Mononuclear cell (primary cell): ENCODE measurements around the gene ZGLP1. TPM values are rescaled to one million over a fixed set of nuclear protein-coding genes. Genes with fewer than 3 reads are reported as not detected.

ENCODE experiments used
- H3K27me3 ChIP-seq: 2 replicates; pipeline ENCODE4 v1.6.0; 2011; ENCODE audit warnings: low read length, control low read depth; ENCODE audit not compliant: insufficient read depth
- H3K4me1 ChIP-seq: 2 replicates; pipeline ENCODE4 v1.5.1; 2011; ENCODE audit warnings: mild to moderate bottlenecking, low read length, control low read depth; ENCODE audit not compliant: insufficient read depth
- H3K4me3 ChIP-seq: 2 replicates; pipeline ENCODE4 v1.5.1; 2011; ENCODE audit warnings: mild to moderate bottlenecking, low read length, moderate library complexity
- H3K9me3 ChIP-seq: 2 replicates; pipeline ENCODE4 v1.5.1; 2011; ENCODE audit warnings: low read depth, mild to moderate bottlenecking, control low read depth, low read length
- total RNA-seq: library from RNA; depleted of rRNA; stranded (reverse); fragments of >200 nt; gene quantifications from one replicate; pipeline ENCODE4 v1.2.3, GENCODE V29; 2012

The ZGLP1 gene
- total RNA-seq, 1 donor = 1.6 TPM

DNA sequence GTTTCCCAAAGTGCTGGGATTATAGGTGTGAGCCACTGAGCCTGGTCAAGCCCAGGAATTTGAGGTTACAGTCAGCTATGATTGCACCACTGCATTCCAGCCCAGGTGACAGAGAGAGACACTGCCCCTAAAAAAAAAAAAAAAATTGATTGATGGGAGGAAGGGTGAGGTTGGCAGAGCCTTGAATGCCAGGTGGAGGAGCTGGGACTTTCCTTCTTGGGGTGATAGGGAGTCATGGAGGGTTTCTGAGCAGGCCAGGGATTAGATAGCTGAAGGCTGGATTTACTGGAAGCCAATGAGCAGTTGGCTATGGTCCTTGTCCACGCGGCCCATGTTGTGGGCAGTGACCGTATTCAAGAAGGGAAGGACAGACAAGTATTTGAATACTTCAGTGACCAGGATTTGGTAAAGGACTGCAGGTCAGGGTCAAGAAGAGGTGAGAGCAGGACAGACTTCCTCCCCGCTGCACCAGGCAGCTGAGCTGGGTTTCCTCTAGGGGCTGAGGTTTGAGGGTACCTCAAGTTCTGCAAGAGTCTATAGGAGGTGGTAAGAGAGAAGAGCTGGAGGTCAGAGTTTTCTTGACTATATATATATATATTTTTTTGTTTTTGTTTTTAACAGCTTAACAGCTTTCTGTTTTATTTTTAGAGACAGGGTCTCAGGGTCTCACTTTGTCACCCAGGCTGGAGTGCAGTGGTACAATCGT lies 29.7 kb downstream of the ZGLP1 start:
- peaks cover 7% of the 10 kb centered on the region for H3K4me1 ChIP-seq
- H3K4me3 ChIP-seq = no peak overlapping the region
- no peaks in the 10 kb centered on the region for H3K27me3 ChIP-seq
- no peaks in the 10 kb centered on the region for H3K9me3 ChIP-seq

DNA sequence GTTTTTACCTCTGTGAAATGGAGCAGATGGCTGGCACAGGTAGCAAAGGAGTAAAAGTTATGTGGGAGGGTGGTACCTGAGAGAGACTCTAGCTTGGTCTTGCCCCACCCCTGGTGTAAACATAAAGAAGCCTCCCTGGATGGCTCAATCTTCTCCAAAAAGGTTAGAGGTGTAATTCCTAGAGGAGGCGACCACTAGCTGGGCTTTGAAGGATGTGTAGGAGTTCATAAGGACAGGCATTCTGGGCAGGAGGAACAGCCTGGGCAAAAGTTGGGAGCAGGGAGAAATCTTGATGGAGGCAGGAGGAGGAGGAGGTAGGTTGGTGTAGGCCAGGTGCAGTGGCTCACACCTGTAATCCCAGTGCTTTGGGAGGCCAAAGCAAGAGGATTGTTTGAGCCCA lies 30.7 kb downstream of the ZGLP1 start:
- peaks cover 7% of the 10 kb centered on the region for H3K4me1 ChIP-seq
- no peaks in the 10 kb centered on the region for H3K9me3 ChIP-seq
- H3K27me3 ChIP-seq = no peaks in the 10 kb centered on the region
- H3K4me3 ChIP-seq = no peak overlapping the region

DNA sequence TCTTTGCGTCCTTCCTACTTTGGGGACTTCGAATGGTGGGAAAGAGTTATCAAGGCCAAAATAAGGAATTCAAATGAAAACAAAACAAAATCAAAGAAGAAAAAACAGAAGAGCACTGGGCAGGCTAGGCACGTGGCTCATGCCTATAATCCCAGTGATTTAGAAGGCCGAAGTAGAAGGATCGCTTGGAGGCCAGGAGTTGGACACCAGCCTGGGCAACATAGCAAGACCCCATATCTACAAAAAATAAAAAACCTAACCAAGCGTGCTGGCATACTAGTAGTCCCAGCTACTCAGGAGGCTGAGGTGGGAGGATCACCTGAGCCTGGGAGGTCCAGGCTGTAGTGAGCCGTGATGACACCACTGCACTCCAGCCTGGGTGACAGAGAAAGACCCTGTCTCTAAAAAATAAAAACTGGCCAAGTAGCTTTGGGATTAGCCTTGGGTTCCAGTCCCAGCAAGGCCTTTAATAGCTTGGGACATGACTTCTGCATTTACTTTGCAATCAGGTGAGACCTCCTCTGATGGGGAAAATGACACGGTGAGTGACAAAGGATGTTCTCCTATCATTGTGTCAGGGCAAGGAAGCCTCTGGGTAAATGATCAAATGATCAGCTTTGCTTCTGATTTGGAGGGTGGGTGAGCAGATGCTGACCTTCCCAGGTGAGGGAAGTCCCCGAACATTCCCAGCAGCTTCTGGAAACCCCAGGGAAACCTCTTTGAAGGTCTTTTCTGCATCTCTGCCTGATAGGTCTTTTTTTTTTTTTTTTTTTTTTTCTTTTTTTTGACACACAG lies 31.6 kb downstream of the ZGLP1 start:
- Histone ChIP-seq H3K9me3 (no peaks in the 10 kb centered on the region), H3K27me3 (no peaks in the 10 kb centered on the region), H3K4me3 (no peak overlapping the region), H3K4me1 (peaks cover 8% of the 10 kb centered on the region)

DNA sequence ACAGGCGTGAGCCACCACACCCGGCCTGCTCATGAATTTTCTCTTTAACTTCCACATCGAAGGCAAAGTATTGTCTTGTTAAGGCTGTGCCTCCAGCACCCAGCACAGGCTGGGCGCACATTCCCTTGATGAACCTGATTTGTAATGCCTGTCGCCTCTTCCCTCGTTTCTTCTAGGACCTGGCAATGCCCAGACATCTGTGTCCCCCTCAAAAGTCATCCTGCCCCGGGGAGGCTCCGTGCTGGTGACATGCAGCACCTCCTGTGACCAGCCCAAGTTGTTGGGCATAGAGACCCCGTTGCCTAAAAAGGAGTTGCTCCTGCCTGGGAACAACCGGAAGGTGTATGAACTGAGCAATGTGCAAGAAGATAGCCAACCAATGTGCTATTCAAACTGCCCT lies 35.0 kb downstream of the ZGLP1 start:
- Histone ChIP-seq H3K4me3 (no peak overlapping the region), H3K27me3 (no peaks in the 10 kb centered on the region), H3K4me1 (peaks cover 37% of the 10 kb centered on the region), H3K9me3 (no peaks in the 10 kb centered on the region)

DNA sequence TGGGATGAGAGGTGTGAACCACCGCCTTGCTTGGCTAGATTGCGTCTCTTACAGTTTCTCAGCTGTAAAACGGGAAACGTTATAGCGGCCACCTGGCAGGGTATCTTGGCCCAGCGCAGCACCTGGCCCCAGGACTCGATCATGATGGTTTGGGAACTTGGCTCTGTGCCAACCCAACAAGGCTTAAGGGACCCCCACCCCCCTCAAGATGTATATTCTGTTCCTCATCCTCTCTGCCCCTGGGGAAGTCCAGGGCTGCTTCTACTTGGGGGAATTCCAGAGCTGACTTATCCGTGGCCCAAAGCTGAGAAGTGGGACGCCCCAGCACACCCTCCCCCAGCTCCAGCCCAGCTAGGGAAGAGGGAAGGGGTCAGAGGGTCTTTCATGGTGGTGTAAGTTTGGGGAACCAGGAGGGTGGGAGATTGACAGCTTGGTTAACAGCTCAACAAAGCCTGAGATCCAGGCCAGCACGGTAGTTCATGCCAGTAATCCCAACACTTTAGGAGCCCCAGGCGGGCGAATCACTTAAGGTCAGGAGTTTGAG lies 38.0 kb downstream of the ZGLP1 start:
- peak overlapping the region; percentile 46 for H3K4me3 ChIP-seq
- no peaks in the 10 kb centered on the region for H3K27me3 ChIP-seq
- no peaks in the 10 kb centered on the region for H3K9me3 ChIP-seq
- H3K4me1 ChIP-seq = peaks cover 35% of the 10 kb centered on the region

DNA sequence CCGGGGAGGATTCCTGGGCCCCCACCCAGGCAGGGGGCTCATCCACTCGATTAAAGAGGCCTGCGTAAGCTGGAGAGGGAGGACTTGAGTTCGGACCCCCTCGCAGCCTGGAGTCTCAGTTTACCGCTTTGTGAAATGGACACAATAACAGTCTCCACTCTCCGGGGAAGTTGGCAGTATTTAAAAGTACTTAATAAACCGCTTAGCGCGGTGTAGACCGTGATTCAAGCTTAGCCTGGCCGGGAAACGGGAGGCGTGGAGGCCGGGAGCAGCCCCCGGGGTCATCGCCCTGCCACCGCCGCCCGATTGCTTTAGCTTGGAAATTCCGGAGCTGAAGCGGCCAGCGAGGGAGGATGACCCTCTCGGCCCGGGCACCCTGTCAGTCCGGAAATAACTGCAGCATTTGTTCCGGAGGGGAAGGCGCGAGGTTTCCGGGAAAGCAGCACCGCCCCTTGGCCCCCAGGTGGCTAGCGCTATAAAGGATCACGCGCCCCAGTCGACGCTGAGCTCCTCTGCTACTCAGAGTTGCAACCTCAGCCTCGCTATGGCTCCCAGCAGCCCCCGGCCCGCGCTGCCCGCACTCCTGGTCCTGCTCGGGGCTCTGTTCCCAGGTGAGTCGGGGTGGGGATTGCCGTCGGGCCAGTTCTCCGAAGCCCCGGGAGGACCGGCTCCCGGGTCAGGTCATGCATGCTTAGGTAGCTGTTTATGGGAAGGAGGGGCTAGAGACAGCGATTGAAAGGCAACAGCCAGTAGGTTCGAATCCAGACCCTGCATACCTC lies 38.8 kb downstream of the ZGLP1 start, which contains the start of gene ICAM1:
Gene ICAM1, plus strand, starts transcription at position 505 of the 779 bp plus-strand sequence. Its CDS starts 40 bp downstream, at position 545.
- H3K9me3 ChIP-seq = no peaks in the 10 kb centered on the region
- peak within 1 kb of the TSS; percentile 46 for H3K4me3 ChIP-seq
- H3K27me3 ChIP-seq = no peaks in the 10 kb centered on the region
- peaks cover 35% of the 10 kb centered on the region for H3K4me1 ChIP-seq

DNA sequence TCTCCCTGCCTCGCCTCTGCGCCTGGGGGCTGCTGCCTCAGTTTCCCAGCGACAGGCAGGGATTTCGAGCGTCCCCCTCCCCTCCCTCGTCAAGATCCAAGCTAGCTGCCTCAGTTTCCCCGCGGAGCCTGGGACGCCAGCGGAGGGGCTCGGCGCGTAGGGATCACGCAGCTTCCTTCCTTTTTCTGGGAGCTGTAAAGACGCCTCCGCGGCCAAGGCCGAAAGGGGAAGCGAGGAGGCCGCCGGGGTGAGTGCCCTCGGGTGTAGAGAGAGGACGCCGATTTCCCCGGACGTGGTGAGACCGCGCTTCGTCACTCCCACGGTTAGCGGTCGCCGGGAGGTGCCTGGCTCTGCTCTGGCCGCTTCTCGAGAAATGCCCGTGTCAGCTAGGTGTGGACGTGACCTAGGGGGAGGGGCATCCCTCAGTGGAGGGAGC lies 39.4 kb downstream of the ZGLP1 start:
- Histone ChIP-seq H3K4me3 (peak overlapping the region; percentile 46), H3K4me1 (peaks cover 35% of the 10 kb centered on the region), H3K9me3 (no peaks in the 10 kb centered on the region), H3K27me3 (no peaks in the 10 kb centered on the region)

DNA sequence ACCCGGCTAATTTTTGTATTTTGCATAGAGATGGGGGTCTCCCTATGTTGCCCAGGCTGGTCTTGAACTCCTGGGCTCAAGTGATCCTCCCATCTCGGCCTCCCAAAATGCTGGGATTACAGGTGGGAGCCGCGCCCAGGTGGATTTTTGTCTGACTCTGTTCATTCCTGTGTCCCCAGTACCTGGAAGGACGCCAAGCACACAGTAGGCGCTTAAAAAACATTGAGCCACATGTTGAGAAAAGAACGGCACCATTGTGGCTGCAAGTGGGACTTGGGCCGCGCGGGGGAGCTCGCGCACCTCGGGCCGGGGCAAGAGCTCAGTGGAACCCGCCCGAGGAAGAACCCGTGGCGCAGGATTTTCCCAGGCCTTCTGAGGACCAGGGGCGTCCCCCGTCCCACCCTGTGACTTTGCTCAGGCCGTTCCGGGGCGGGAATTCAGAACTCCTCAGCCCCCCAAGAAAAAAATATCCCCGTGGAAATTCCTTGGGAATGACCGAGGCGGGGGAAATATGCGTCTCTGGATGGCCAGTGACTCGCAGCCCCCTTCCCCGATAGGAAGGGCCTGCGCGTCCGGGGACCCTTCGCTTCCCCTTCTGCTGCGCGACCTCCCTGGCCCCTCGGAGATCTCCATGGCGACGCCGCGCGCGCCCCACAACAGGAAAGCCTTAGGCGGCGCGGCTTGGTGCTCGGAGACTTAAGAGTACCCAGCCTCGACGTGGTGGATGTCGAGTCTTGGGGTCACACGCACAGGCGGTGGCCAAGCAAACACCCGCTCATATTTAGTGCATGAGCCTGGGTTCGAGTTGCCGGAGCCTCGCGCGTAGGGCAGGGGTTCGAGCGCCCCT lies 40.1 kb downstream of the ZGLP1 start:
- Histone ChIP-seq H3K27me3 (no peaks in the 10 kb centered on the region), H3K9me3 (no peaks in the 10 kb centered on the region), H3K4me1 (peaks cover 35% of the 10 kb centered on the region), H3K4me3 (peak overlapping the region; percentile 46)

DNA sequence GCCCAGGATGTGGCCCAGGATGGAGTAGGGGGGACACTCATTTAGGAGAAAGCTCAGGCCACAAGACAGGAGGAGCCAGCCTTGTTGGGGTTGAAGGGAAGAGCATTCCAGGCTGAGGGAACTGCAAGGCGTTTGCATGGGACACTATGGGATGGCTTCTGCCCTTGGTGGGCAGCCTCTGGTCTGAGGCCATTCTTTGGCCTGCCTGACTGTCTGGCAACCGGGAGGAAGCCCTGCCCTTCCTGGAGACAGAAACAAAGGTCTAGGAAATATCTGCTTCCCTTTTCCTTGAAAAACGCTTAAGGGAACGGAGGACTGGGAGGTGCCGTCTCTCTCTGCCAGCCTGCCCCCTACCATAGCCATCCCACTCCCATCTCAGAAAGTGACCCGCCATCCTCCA lies 41.5 kb downstream of the ZGLP1 start:
- Histone ChIP-seq H3K4me3 (no peak overlapping the region), H3K4me1 (peaks cover 35% of the 10 kb centered on the region), H3K27me3 (no peaks in the 10 kb centered on the region), H3K9me3 (no peaks in the 10 kb centered on the region)

DNA sequence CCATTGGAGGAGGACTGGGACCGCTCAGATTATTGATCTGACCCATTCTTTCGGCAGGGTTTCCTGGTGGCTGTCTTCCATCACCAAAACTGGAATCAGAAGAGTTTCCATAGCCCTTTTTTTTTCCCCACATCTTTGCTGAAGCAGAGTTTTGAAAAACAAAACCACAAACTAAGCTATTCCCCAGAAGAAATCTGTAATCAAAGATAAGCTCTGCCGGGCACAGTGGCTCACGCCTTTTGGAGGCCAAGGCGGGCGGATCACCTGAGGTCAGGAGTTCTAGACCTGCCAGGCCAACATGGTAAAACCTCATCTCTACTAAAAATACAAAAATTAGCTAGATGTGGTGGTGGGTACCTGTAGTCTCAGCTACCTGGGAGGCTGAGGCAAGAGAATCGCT lies 42.9 kb downstream of the ZGLP1 start:
- peaks cover 21% of the 10 kb centered on the region for H3K4me1 ChIP-seq
- no peaks in the 10 kb centered on the region for H3K27me3 ChIP-seq
- no peaks in the 10 kb centered on the region for H3K9me3 ChIP-seq
- H3K4me3 ChIP-seq = no peak overlapping the region

DNA sequence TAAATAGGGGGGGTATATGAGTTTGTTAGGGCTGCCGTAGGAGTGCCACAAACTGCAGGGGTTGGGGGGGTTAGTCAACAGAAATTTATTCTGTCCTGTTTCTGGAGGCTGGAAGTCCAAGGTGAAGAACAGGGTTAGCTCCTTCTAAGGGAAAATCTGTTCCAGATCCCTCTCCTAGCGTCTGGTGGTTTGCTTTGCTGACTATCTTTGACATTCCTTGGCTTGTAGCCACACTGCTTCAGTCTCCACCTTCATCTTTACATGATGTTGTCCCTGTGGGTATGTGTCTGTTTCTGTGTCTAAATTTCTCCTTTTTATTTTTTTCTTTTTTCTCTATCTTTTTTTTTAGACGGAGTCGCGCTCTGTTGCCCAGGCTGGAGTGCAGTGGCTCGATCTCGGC lies 46.8 kb downstream of the ZGLP1 start:
- H3K27me3 ChIP-seq = no peaks in the 10 kb centered on the region
- no peaks in the 10 kb centered on the region for H3K4me1 ChIP-seq
- H3K9me3 ChIP-seq = no peaks in the 10 kb centered on the region
- no peak overlapping the region for H3K4me3 ChIP-seq

DNA sequence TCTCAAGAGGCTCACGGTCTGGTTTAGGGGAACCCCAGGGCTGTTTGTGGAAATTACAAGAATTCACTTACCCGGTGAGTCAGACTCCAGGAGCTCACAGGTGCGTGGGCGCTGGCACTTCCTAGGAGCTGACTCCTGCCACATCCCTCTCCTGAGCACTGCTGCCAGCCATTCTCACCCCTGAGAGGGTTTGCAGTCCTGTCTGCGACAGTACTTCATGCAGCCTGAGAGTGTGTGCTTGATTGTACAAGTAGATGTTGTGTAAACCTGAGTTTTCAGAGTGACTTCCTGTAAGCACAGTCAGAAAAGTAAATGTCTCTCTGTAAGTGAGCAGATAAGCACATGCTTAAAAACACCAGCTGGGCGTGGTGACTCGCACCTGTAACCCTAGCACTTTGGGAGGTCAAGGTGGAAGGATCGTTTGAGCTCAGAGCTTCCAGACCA lies 49.5 kb downstream of the ZGLP1 start:
- no peaks in the 10 kb centered on the region for H3K27me3 ChIP-seq
- no peak overlapping the region for H3K4me3 ChIP-seq
- H3K9me3 ChIP-seq = no peaks in the 10 kb centered on the region
- H3K4me1 ChIP-seq = no peaks in the 10 kb centered on the region

DNA sequence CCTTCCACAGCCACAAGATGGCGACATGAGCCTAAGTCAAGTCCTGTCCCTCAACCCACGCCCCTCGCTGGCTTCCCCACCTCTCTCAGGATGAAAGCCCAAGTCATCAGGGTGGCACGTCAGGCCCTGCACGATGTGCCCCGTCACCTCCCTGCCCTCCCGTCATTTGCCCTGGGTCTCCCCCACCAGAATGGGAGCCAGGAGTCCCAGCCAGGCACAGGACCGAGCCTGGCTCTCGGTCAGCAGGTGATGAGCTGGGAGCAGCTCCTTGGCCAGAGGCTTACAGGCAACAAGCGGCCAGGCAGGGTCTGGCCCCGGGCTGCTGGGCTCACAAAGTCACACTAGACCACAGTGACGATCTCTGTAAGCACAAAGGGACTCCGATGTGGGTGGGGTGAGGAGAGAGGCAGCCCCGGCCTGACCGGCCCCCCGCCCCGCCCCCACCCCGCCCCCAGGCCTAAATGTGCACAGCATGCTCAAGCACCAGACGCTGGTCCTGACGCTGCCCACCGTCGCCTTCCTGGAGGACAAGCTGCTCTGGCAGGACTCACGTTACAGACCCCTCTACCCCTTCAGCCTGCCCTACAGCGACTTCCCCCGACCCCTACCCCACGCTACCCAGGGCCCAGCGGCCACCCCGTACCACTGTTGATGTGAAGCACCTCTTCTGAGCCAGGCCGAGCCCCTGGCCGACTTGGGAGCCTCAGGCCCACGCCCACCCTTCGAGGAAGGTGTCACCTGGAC lies 50.3 kb downstream of the ZGLP1 start:
- Histone ChIP-seq H3K27me3 (no peaks in the 10 kb centered on the region), H3K4me1 (no peaks in the 10 kb centered on the region), H3K9me3 (no peaks in the 10 kb centered on the region), H3K4me3 (no peak overlapping the region)
